Aorta (tissue), 5 donors: ENCODE results near the gene ICAM2. TPM values are rescaled to one million over a fixed set of nuclear protein-coding genes. Genes with fewer than 3 reads are reported as not detected.

Experiments used
- ATAC-seq: fragments of 200-7000 bp; cut with Tn5 transposase; one replicate; pipeline ENCODE4 v1.9.1; 2022; ENCODE audit warnings: moderate library complexity; ENCODE audit not compliant: low FRiP score
- DNase-seq, 2 donors: peaks; one replicate each; pipeline ENCODE4 v3.0.0-alpha.2; 2020
- H3K27ac ChIP-seq, 2 donors: one replicate each; pipeline ENCODE4 v1.5.1; 2013; ENCODE audit warnings: low read length in 2 of 2, mild to moderate bottlenecking in 2 of 2, moderate library complexity in 2 of 2, control low read depth in 1 of 2, inconsistent platforms in 1 of 2, low read depth in 1 of 2
- H3K27me3 ChIP-seq, 2 donors: one replicate each; pipeline ENCODE4 v1.6.1; 2013; ENCODE audit warnings: control low read depth in 1 of 2, low read length in 1 of 2, mild to moderate bottlenecking in 1 of 2, moderate library complexity in 1 of 2; ENCODE audit not compliant: insufficient read depth in 2 of 2, control insufficient read depth in 1 of 2
- H3K36me3 ChIP-seq, 2 donors: one replicate each; pipeline ENCODE4 v1.6.1; 2013; ENCODE audit warnings: control low read depth in 1 of 2, low read length in 1 of 2, mild to moderate bottlenecking in 1 of 2; ENCODE audit not compliant: insufficient read depth in 2 of 2, control insufficient read depth in 1 of 2
- H3K4me1 ChIP-seq, 2 donors: one replicate each; pipeline ENCODE4 v1.6.1; 2013; ENCODE audit warnings: low read length in 2 of 2, control low read depth in 1 of 2, mild to moderate bottlenecking in 1 of 2, moderate library complexity in 1 of 2; ENCODE audit not compliant: insufficient read depth in 2 of 2, control insufficient read depth in 1 of 2
- H3K4me3 ChIP-seq, 2 donors: one replicate each; pipeline ENCODE4 v1.5.1; 2013; ENCODE audit warnings: low read length in 2 of 2, control low read depth in 1 of 2, mild to moderate bottlenecking in 1 of 2
- H3K9me3 ChIP-seq: one replicate; pipeline ENCODE4 v1.6.1; 2013; ENCODE audit warnings: mild to moderate bottlenecking, low read length; ENCODE audit not compliant: control insufficient read depth
- WGBS, 2 donors: extraction: QIAGEN DNeasy Blood & Tissue Kit; methylation state at CpG; one replicate each; pipeline ENCODE4 v1.1.7; 2013; 5-methylcytosine and 5-hydroxymethylcytosine counted together
- intact Hi-C, 2 donors: fragments of 100-400 bp; cut with DNase I; formaldehyde crosslinking; loops; one replicate each; pipeline versions ENCODE4 v1.14.2 to v1.15.0; 2022
- polyA plus RNA-seq, 2 donors: library from polyadenylated mRNA; stranded (reverse); fragments of 200-250 nt; gene quantifications; one replicate each; pipeline ENCODE4 v1.2.3, GENCODE V29; 2013
- total RNA-seq, 2 donors: library from RNA; stranded (reverse); fragmentation: NEBNext Ultra II Directional; extraction: Animal tissue kit (Norgen Biotek cat#: 25700); gene quantifications; one replicate each; pipeline ENCODE4 v1.2.1, GENCODE V29; 2021
- donor health status: healthy with polysubstance abuse.
- donor health status: Bipolar disorder and iron deficiency.
- donor health status: DM: no; HTN: no; CAD: no.
- donor health status: DM: no; HTN: no; CAD: no.
- donor health status: DM: yes; HTN: yes; CAD: no.

Gene ICAM2
- total and polyA plus RNA-seq, 4 donors: 3.9 to 36.0 (median 17.3) TPM

DNA sequence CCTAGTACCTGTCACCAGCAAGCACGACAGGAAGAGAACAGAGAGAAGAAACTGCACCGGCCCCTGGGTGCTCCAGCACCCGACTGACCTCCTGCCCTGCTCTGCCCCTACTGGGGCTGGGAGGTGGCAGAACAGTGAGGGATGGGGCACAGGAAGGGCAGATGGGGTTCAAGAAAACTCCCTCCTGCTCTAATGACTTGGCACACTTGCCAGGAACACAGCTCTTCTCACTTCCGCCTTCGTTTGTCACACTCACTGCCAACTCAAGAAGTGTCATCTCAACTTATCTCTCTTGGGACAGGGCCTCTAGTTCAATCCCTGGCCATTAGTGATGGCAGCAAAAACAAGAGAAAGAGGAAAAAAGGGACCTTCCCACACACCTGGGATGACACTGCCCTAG, 42.7 kb upstream of the ICAM2 start:
- H3K36me3 ChIP-seq: peaks cover 0 to 3% of the 10 kb centered on the region in 2 donors
- H3K4me1 ChIP-seq: no peaks in the 10 kb centered on the region
- no peak for DNase-seq
- no peak overlapping the region for H3K27ac ChIP-seq
- no peak for ATAC-seq
- H3K27me3 ChIP-seq: no peaks in the 10 kb centered on the region
- WGBS, 2 donors: 87 to 91% methylated on average over 4 to 5 of the region's 5 CpGs
- no peaks in the 10 kb centered on the region for H3K9me3 ChIP-seq
- H3K4me3 ChIP-seq: no peak overlapping the region
- intact Hi-C loops: loop anchor here (5.0 kb wide), 1 partner anchor 69 kb away; the partner anchor contains the start of gene ERN1 (in 2 of the 2)

- DNase-seq: no peak
- Histone ChIP-seq H3K4me3 (no peak overlapping the region), H3K27ac (no peak overlapping the region), H3K9me3 (no peaks in the 10 kb centered on the region), H3K36me3 (peaks cover 0 to 1% of the 10 kb centered on the region in 2 donors), H3K27me3 (no peaks in the 10 kb centered on the region), H3K4me1 (no peaks in the 10 kb centered on the region)
- ATAC-seq: no peak
- intact Hi-C loops: loop anchor here (5.0 kb wide), 1 partner anchor 71 kb away; the partner anchor contains the start of gene ERN1 (in 2 of the 2)
- WGBS, 2 donors: 92% methylated on average over 5 of the region's 5 CpGs
Measured at GRCh38 chr17:64061178-64061898, 40.9 kb upstream of the ICAM2 start.

- Histone ChIP-seq H3K4me3 (no peak overlapping the region), H3K27me3 (no peaks in the 10 kb centered on the region), H3K4me1 (no peaks in the 10 kb centered on the region), H3K27ac (no peak overlapping the region), H3K9me3 (no peaks in the 10 kb centered on the region), H3K36me3 (peaks cover 0 to 1% of the 10 kb centered on the region in 2 donors)
- 87 to 92% methylated on average over 5 of the region's 5 CpGs for whole genome bisulfite sequencing, 2 donors
- ATAC-seq (no peak), DNase-seq (no peak)
- intact Hi-C loops: loop anchor here (5.0 kb wide), 1 partner anchor 72 kb away; the partner anchor contains the start of gene ERN1 (in 2 of the 2)
Measured at GRCh38 chr17:64060331-64060730, 39.9 kb upstream of the ICAM2 start.

- intact Hi-C loops: loop anchor here (5.0 kb wide), 1 partner anchor 73 kb away; the partner anchor contains the start of gene ERN1 (in 2 of the 2)
- H3K27me3 ChIP-seq: no peaks in the 10 kb centered on the region
- DNase-seq (no peak), ATAC-seq (no peak)
- H3K36me3 ChIP-seq: peaks cover 0 to 1% of the 10 kb centered on the region in 2 donors
- H3K4me3 ChIP-seq: no peak overlapping the region
- H3K27ac ChIP-seq: no peak overlapping the region
- H3K9me3 ChIP-seq: no peaks in the 10 kb centered on the region
- H3K4me1 ChIP-seq: no peaks in the 10 kb centered on the region
- 94 to 97% methylated on average over 2 of the region's 2 CpGs for WGBS, 2 donors
Measured at GRCh38 chr17:64059756-64060155, 39.3 kb upstream of the ICAM2 start.

DNA sequence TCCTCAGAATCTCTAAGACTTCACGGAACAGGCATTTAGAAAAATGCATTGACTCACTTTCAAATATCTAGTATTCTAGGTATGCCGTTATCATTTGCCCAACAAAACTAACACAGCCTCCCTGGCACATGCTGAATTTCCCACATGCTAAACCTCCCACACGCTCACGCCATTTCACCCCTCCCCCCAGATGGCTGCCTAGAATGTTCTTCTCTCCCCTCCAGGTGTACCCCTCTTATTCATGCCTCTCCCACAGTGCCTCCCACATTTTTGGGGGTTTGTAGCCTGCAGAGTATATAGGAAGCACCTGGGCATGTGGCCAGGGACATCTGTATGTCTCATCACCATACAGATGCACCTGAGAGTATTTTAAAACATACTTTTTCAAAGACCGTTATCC, 38.2 kb upstream of the ICAM2 start:
- no peaks in the 10 kb centered on the region for H3K4me1 ChIP-seq
- intact Hi-C loops: no loop called here

DNA sequence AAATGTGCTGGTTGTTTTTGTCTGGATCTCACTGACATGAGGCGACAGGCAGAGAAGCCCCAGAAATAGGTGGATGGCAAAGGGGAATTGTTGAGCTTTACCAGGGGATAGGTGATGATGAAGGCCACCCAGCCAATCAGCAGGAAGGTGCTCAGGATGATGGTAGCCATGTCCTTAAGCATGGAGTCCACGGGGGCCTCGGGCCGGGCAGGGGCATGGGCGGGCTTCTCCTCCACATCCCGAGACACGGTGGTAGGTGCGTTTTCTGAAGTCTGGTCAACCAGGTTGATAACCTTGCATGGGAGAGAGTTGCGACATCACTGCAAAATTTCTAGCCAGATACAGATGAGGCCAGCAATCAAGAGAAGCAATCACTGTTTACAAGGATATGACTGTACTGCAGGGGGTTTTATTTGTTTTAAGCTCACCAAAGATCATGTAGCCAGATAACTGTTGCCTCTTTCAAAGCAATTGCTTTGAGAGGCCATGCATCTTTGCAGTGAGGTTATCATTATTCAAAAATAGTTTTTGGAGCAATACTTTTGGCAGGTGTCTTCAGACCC, 37.3 kb upstream of the ICAM2 start:
- H3K36me3 ChIP-seq: peaks cover 2 to 3% of the 10 kb centered on the region in 2 donors
- no peaks in the 10 kb centered on the region for H3K9me3 ChIP-seq
- no peak for DNase-seq
- H3K4me1 ChIP-seq: no peaks in the 10 kb centered on the region
- 94 to 97% methylated on average over 9 of the region's 9 CpGs for whole genome bisulfite sequencing, 2 donors
- ATAC-seq: no peak
- no peak overlapping the region for H3K27ac ChIP-seq
- no peak overlapping the region for H3K4me3 ChIP-seq
- no peaks in the 10 kb centered on the region for H3K27me3 ChIP-seq
- intact Hi-C loops: no loop called here

More for the DNA sequence above, 38.2 kb upstream of the ICAM2 start:
- no peaks in the 10 kb centered on the region for H3K27me3 ChIP-seq
- DNase-seq (no peak), ATAC-seq (no peak)
- H3K9me3 ChIP-seq: no peaks in the 10 kb centered on the region
- WGBS, 2 donors: 36 to 55% methylated on average over 5 of the region's 5 CpGs
- H3K36me3 ChIP-seq: peaks cover 1 to 3% of the 10 kb centered on the region in 2 donors
- H3K27ac ChIP-seq: no peak overlapping the region
- H3K4me3 ChIP-seq: no peak overlapping the region

GRCh38 chr17:64056269-64057005, 36.0 kb upstream of the ICAM2 start:
- no peaks in the 10 kb centered on the region for H3K27me3 ChIP-seq
- no peaks in the 10 kb centered on the region for H3K9me3 ChIP-seq
- intact Hi-C loops: no loop called here
- H3K27ac ChIP-seq: no peak overlapping the region
- WGBS, 2 donors: 78 to 80% methylated on average over 12 of the region's 12 CpGs
- H3K4me3 ChIP-seq: no peak overlapping the region
- ATAC-seq (no peak), DNase-seq (no peak)
- no peaks in the 10 kb centered on the region for H3K4me1 ChIP-seq
- peaks cover 3% of the 10 kb centered on the region in 2 donors for H3K36me3 ChIP-seq

GRCh38 chr17:64055183-64056142, 35.0 kb upstream of the ICAM2 start:
- intact Hi-C loops: no loop called here
- Histone ChIP-seq H3K27me3 (no peaks in the 10 kb centered on the region), H3K9me3 (no peaks in the 10 kb centered on the region), H3K36me3 (peaks cover 3% of the 10 kb centered on the region in 2 donors), H3K27ac (no peak overlapping the region), H3K4me3 (no peak overlapping the region), H3K4me1 (no peaks in the 10 kb centered on the region)
- WGBS, 2 donors: 90 to 92% methylated on average over 22 of the region's 22 CpGs
- ATAC-seq (no peak), DNase-seq (no peak)
